Esophagus muscularis mucosa (tissue), 3 donors: ENCODE results near the gene STARD7.
"Not testable (repeated sequence)": the region's sequence is repeated elsewhere in the genome, so short reads cannot be mapped to it uniquely, and the experiment has no call there.

ENCODE experiments used
- CTCF ChIP-seq, 3 experiments: fragments of 200-600 bp in 2 of 3; fragments of 450-650 bp in 1 of 3; sonication (generic) in 2 of 3; IDR thresholded peaks; one replicate each; pipeline ENCODE4 v1.5.1; 2017 to 2019; ENCODE audit warnings: antibody characterized with exemption in 3 of 3, mild to moderate bottlenecking in 2 of 3, moderate library complexity in 1 of 3
- POLR2AphosphoS5 ChIP-seq, 2 donors: sonication (generic); formaldehyde crosslinking; IDR thresholded peaks; one replicate each; pipeline ENCODE4 v1.6.1; 2017; ENCODE audit warnings: antibody characterized with exemption in 2 of 2

GRCh38 chr2:96257744-96258143 is 49.1 kb upstream of the STARD7 start:
- not testable (repeated sequence) for TF ChIP-seq POLR2AphosphoS5, CTCF (IDR thresholded peaks at IDR 0.05)
